Ishikawa (cell line): ENCODE results near the gene SATB2.

Source experiments
- CEBPB ChIP-seq: IDR thresholded peaks from 2 replicates; pipeline ENCODE4 v1.6.1; 2012
- CREB1 ChIP-seq: IDR thresholded peaks from 2 replicates; pipeline ENCODE4 v1.6.1; 2012; ENCODE audit warnings: low read depth
- EGR1 ChIP-seq: IDR thresholded peaks from 2 replicates; pipeline ENCODE4 v1.6.1; 2012
- EP300 ChIP-seq: IDR thresholded peaks from 2 replicates; pipeline ENCODE4 v1.6.1; 2012; ENCODE audit warnings: borderline replicate concordance
- FOXM1 ChIP-seq: IDR thresholded peaks from 2 replicates; pipeline ENCODE4 v1.6.1; 2012; ENCODE audit warnings: low read depth, borderline replicate concordance
- NFIC ChIP-seq: IDR thresholded peaks from 2 replicates; pipeline ENCODE4 v1.6.1; 2012
- RAD21 ChIP-seq: IDR thresholded peaks from 2 replicates; pipeline ENCODE4 v1.6.1; 2012; ENCODE audit warnings: low read depth
- TAF1 ChIP-seq: IDR thresholded peaks from 2 replicates; pipeline ENCODE4 v1.6.1; 2012; ENCODE audit warnings: low read depth, mild to moderate bottlenecking
- TCF12 ChIP-seq: IDR thresholded peaks from 2 replicates; pipeline ENCODE4 v1.6.1; 2012; ENCODE audit warnings: low read depth
- TEAD4 ChIP-seq: IDR thresholded peaks from 2 replicates; pipeline ENCODE4 v1.6.1; 2012
- YY1 ChIP-seq: IDR thresholded peaks from 2 replicates; pipeline ENCODE4 v1.6.1; 2012; ENCODE audit warnings: low read depth
- ZBTB7A ChIP-seq: IDR thresholded peaks from 2 replicates; pipeline ENCODE4 v1.6.1; 2012; ENCODE audit warnings: low read depth
- TF ChIP-seq, protein P1 (sequence below): IDR thresholded peaks from 2 replicates; pipeline ENCODE4 v1.6.1; 2012; ENCODE audit warnings: low read depth, mild to moderate bottlenecking
- TF ChIP-seq, protein P2 (sequence below): IDR thresholded peaks from 2 replicates; pipeline ENCODE4 v1.6.1; 2012
- TF ChIP-seq, protein P3 (sequence below): IDR thresholded peaks from 2 replicates; pipeline ENCODE4 v1.6.1; 2012

The SATB2 gene

DNA sequence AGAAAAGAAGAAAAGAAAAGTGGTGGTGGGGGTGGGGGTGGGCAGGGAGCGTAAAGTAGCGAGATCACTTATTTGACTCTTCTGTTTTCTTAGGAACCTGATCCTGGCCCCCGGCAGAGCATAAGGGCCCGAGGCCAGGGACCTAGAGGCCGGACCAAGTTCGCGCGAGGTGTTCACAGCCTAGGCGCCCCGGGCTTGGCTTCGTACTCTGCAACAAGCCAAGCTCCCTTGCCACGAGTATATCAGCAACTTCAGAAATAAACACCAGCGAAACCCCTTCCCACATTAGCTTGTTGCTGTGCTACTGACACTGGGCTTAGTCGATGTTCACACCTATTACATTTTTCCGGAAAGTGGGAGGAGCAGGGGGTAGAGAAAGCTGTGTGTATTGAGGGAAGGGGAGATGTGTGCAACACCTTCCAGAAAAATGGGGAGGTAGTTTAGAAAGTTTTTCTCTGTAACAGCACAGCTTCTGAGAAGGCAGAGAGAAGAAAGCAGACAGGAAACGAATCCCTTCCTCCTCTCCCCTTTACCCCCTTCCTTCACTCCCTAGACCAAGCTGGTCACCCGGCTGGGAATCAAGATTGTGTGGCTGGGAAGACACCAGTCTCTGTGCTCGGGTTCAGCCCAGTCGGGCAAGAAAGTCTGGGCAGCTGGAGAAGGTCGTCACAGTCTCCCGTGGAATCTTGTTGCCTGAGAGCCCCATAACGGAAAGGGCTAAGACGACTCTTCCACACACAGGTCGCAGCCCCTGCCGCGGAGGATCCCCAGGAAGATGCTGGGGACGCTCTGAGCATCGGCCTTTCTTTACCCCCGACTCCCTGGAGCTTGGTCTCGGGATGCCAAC, 12.0 kb upstream of the SATB2 start:
- no peak for TF ChIP-seq EP300
- TF ChIP-seq CREB1, result no peak
- no peak for TF ChIP-seq YY1
- no peak for TF ChIP-seq EGR1
- TF ChIP-seq TAF1, result no peak
- no peak for TF ChIP-seq TEAD4
- no peak for TF ChIP-seq RAD21
- TF ChIP-seq, protein P1, sequence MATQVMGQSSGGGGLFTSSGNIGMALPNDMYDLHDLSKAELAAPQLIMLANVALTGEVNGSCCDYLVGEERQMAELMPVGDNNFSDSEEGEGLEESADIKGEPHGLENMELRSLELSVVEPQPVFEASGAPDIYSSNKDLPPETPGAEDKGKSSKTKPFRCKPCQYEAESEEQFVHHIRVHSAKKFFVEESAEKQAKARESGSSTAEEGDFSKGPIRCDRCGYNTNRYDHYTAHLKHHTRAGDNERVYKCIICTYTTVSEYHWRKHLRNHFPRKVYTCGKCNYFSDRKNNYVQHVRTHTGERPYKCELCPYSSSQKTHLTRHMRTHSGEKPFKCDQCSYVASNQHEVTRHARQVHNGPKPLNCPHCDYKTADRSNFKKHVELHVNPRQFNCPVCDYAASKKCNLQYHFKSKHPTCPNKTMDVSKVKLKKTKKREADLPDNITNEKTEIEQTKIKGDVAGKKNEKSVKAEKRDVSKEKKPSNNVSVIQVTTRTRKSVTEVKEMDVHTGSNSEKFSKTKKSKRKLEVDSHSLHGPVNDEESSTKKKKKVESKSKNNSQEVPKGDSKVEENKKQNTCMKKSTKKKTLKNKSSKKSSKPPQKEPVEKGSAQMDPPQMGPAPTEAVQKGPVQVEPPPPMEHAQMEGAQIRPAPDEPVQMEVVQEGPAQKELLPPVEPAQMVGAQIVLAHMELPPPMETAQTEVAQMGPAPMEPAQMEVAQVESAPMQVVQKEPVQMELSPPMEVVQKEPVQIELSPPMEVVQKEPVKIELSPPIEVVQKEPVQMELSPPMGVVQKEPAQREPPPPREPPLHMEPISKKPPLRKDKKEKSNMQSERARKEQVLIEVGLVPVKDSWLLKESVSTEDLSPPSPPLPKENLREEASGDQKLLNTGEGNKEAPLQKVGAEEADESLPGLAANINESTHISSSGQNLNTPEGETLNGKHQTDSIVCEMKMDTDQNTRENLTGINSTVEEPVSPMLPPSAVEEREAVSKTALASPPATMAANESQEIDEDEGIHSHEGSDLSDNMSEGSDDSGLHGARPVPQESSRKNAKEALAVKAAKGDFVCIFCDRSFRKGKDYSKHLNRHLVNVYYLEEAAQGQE, result no peak
- no peak for TF ChIP-seq FOXM1
- TF ChIP-seq CEBPB, result no peak
- TF ChIP-seq TCF12, result no peak
- TF ChIP-seq, protein P2, sequence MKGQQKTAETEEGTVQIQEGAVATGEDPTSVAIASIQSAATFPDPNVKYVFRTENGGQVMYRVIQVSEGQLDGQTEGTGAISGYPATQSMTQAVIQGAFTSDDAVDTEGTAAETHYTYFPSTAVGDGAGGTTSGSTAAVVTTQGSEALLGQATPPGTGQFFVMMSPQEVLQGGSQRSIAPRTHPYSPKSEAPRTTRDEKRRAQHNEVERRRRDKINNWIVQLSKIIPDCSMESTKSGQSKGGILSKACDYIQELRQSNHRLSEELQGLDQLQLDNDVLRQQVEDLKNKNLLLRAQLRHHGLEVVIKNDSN, result no peak
- TF ChIP-seq, protein P3, sequence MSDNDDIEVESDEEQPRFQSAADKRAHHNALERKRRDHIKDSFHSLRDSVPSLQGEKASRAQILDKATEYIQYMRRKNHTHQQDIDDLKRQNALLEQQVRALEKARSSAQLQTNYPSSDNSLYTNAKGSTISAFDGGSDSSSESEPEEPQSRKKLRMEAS, result no peak

DNA sequence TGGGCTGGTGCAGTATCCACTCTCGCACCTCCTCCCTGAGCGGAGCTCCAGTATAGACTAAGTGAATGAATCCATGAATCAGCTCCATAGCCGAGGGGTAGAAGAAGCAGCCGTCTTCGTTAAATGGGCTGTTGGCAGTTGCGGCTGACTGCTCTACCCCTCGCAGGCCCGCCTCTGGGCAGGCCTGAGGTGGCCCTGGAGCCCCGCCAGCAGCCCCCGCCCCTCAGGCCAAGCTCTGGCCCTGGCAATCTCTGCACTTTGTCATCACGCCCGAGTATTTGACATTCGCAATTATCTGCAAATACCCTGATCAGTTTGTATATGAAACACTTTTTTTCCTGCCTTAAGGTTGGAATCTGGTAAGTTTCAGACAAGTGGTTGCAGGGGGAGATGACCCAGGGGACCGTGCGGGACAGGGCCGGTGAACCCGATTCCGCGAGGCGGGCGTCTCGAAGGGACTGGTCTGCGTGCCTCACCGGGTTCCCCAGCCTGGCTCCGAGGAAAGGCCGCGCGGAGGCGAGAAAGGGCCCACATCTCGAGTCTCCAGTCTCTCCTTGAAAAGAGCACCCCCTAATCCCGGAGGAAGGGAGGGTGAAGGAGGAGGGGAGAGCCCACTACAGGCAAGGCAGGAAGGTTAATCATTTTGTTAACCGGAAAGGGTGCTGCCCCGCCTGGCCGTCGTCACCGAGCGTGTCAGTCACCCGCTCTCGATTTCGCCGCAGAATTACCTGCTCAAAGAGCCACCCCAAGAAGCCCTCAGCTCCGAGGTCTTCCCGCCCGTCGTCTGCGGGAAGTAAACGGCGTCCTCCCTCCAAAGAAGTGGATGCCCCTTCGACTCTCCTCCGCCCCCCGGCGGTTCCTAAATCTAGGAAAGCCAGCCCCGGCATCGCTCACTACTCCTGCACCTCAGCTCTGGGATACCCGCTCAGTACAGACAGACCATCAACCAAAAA, 11.1 kb upstream of the SATB2 start:
- TF ChIP-seq ZBTB7A (no peak), RAD21 (no peak), FOXM1 (no peak), YY1 (no peak), NFIC (no peak), CREB1 (no peak), TEAD4 (no peak)

DNA sequence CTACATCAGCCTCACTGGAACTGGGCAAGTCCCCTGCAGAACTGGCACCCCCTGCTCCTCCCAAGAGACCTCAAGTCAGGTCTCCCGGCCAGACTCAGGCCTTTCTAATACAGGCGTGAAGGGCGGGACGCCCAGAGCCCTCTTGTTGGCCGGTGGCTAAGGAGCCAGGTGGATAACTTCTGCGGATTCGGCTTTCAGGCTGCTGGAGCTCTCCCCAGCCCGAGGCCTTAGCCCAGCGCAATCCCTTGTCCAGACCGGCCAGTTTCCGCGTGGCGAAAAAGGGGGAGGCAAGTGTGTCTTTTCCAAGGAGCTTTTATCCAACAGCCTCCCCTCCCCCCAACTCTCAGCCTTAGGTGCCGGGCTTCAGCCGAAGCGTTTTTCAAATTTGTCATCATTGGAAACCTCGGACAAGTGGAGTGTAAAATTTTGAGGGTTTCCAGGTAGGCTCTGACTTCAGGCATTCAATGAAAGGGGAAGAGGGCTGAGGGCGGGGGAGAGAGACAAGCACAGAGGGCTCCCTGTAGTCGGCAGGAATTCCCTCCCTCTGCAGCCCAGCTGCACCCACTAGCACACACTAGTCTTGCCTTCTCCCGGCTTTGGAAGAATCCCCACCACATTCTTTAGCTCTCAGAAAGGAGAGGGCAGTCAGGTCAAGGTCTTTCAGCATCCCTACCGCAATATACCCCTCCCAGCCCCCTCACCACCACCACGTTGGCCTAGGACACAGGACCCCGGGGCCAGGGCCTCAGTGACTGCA, 9.5 kb upstream of the SATB2 start:
- TF ChIP-seq CREB1 (no peak), EP300 (no peak), TAF1 (no peak), FOXM1 (no peak)
- TF ChIP-seq, protein P3, result no peak
- TF ChIP-seq, protein P2, result no peak

DNA sequence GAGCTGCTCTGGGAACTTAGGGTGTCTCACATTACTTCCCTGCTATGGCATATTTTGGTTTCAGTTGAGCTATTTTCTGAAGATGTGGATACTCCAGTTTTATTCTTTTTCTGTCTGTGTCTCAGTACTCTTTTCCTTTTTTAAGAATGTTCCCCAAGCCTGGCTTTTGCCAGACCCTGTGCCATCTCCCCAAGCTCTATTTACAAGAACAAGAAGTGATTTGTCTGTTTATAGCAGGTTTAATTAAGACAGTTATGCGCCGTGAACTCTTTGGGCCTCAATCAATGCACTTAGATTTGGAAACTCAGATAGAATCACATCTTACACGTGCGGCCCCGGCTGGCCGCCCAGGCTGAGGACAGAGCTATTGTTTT, 8.9 kb upstream of the SATB2 start:
- TF ChIP-seq FOXM1, result no peak
- TF ChIP-seq TEAD4, result no peak
- no peak for TF ChIP-seq EGR1
- TF ChIP-seq CREB1, result no peak
- no peak for TF ChIP-seq RAD21
- no peak for TF ChIP-seq CEBPB
- TF ChIP-seq TAF1, result no peak
- TF ChIP-seq ZBTB7A, result no peak
- TF ChIP-seq, protein P2, result no peak
- TF ChIP-seq NFIC, result no peak
- TF ChIP-seq, protein P3, result no peak
- no peak for TF ChIP-seq EP300
- no peak for TF ChIP-seq TCF12
- no peak for TF ChIP-seq YY1
- TF ChIP-seq, protein P1, result no peak
